Upper lobe of right lung (tissue), 1 donor: Measurements from ENCODE around the gene ANXA2R. TPM values are rescaled to one million over a fixed set of nuclear protein-coding genes. Genes with fewer than 3 reads are reported as not detected.

ENCODE experiments used
- ATAC-seq: fragments of 200-7000 bp; cut with Tn5 transposase; one replicate; pipeline ENCODE4 v1.9.1; 2020; ENCODE audit warnings: mild to moderate bottlenecking, moderate library complexity
- DNase-seq: peaks from one replicate; pipeline ENCODE4 v3.0.0-alpha.2; 2020
- H3K27ac ChIP-seq: fragments of 200-600 bp; one replicate; pipeline ENCODE4 v1.8.0; 2022
- H3K27me3 ChIP-seq: fragments of 200-600 bp; one replicate; pipeline ENCODE4 v1.8.0; 2022; ENCODE audit warnings: mild to moderate bottlenecking
- H3K36me3 ChIP-seq: fragments of 200-600 bp; one replicate; pipeline ENCODE4 v1.8.0; 2022
- H3K4me1 ChIP-seq: fragments of 200-600 bp; one replicate; pipeline ENCODE4 v1.8.0; 2022
- H3K4me3 ChIP-seq: fragments of 200-600 bp; one replicate; pipeline ENCODE4 v1.8.0; 2022; ENCODE audit warnings: mild to moderate bottlenecking
- H3K9me3 ChIP-seq: fragments of 200-600 bp; one replicate; pipeline ENCODE4 v1.8.0; 2022
- CTCF ChIP-seq: fragments of 200-600 bp; IDR thresholded peaks from one replicate; pipeline ENCODE4 v1.8.0; 2022; ENCODE audit warnings: antibody characterized with exemption
- intact Hi-C: fragments of 100-400 bp; cut with DNase I; formaldehyde crosslinking; loops from one replicate; pipeline ENCODE4 v1.11.0; 2022
- total RNA-seq: library from RNA; stranded (reverse); fragmentation: NEBNext Ultra II Directional; extraction: Animal tissue kit (Norgen Biotek cat#: 25700); gene quantifications from one replicate; pipeline ENCODE4 v1.2.1, GENCODE V29; 2021
- donor health status: DM: no; HTN: yes; CAD: no; lungs with severe emphysema.

ANXA2R gene
- total RNA-seq, 1 donor from 2014 or later: 4.8 TPM

- Histone ChIP-seq H3K27me3 (peaks cover 20% of the 10 kb centered on the region), H3K9me3 (no peaks in the 10 kb centered on the region), H3K4me1 (no peaks in the 10 kb centered on the region), H3K4me3 (peak overlapping the region; percentile 73), H3K27ac (peak overlapping the region; percentile 100), H3K36me3 (no peaks in the 10 kb centered on the region)
- intact Hi-C loops: no loop called here
- peak; percentile 12 for TF ChIP-seq CTCF
- peak; percentile 28 for ATAC-seq
- DNase-seq: peak; percentile 81
Observed at GRCh38 chr5:43039471-43040286, 440 bp downstream of the ANXA2R start.

GRCh38 chr5:43039152-43039470 lies 1.0 kb downstream of the ANXA2R start:
- intact Hi-C loops: no loop called here
- H3K27me3 ChIP-seq: peaks cover 26% of the 10 kb centered on the region
- H3K9me3 ChIP-seq: no peaks in the 10 kb centered on the region
- peak overlapping the region; percentile 100 for H3K27ac ChIP-seq
- no peak for ATAC-seq
- DNase-seq: no peak
- H3K36me3 ChIP-seq: no peaks in the 10 kb centered on the region
- TF ChIP-seq CTCF: no peak
- peak overlapping the region; percentile 73 for H3K4me3 ChIP-seq
- no peaks in the 10 kb centered on the region for H3K4me1 ChIP-seq

- Histone ChIP-seq H3K9me3 (no peaks in the 10 kb centered on the region), H3K27me3 (peaks cover 28% of the 10 kb centered on the region), H3K4me3 (peak overlapping the region; percentile 73), H3K36me3 (no peaks in the 10 kb centered on the region), H3K4me1 (no peaks in the 10 kb centered on the region), H3K27ac (peak overlapping the region; percentile 100)
- intact Hi-C loops: no loop called here
- DNase-seq: no peak
- no peak for ATAC-seq
- TF ChIP-seq CTCF: no peak
Observed at GRCh38 chr5:43038496-43038989, 1.6 kb downstream of the ANXA2R start.

- Histone ChIP-seq H3K4me3 (peak overlapping the region; percentile 73), H3K27me3 (peaks cover 28% of the 10 kb centered on the region), H3K9me3 (no peaks in the 10 kb centered on the region), H3K4me1 (no peaks in the 10 kb centered on the region), H3K27ac (peak overlapping the region; percentile 100), H3K36me3 (no peaks in the 10 kb centered on the region)
- TF ChIP-seq CTCF: no peak
- intact Hi-C loops: no loop called here
- DNase-seq (no peak), ATAC-seq (peak; percentile 6)
Observed at GRCh38 chr5:43037636-43038495, 2.3 kb downstream of the ANXA2R start.

- no peaks in the 10 kb centered on the region for H3K4me1 ChIP-seq
- H3K4me3 ChIP-seq: peak overlapping the region; percentile 73
- H3K27ac ChIP-seq: peak overlapping the region; percentile 100
- peaks cover 28% of the 10 kb centered on the region for H3K27me3 ChIP-seq
- no peak for TF ChIP-seq CTCF
- H3K9me3 ChIP-seq: no peaks in the 10 kb centered on the region
- DNase-seq (peak; percentile 64), ATAC-seq (no peak)
- no peaks in the 10 kb centered on the region for H3K36me3 ChIP-seq
- intact Hi-C loops: no loop called here
Observed at GRCh38 chr5:43036856-43037635, 3.1 kb downstream of the ANXA2R start.
